CD14-positive monocyte (primary cell): ENCODE data around the gene NEUROD2. TPM values are rescaled to one million over a fixed set of nuclear protein-coding genes. Genes with fewer than 3 reads are reported as not detected.

Experiments used
- DNase-seq, 3 donors: peaks; one replicate each; pipeline ENCODE4 v3.0.0-alpha.2; 2011 to 2022
- H2AFZ ChIP-seq: 2 replicates; pipeline ENCODE4 v1.6.0; 2012; ENCODE audit warnings: mild to moderate bottlenecking, low read depth, low read length, inconsistent platforms; ENCODE audit not compliant: insufficient read depth, poor library complexity, severe bottlenecking
- H3K27ac ChIP-seq, 2 donors: 1 replicate in 1 of 2; 2 replicates in 1 of 2; pipeline ENCODE4 v1.5.1; 2012 to 2013; ENCODE audit warnings: low read length in 2 of 2, control low read depth in 1 of 2, inconsistent platforms in 1 of 2, low read depth in 1 of 2, mild to moderate bottlenecking in 1 of 2
- H3K27me3 ChIP-seq, 2 donors: one replicate each; pipeline versions ENCODE4 v1.6.0 to v1.6.1; 2011 to 2013; ENCODE audit warnings: low read length in 2 of 2; ENCODE audit not compliant: control insufficient read depth in 2 of 2, insufficient read depth in 2 of 2
- H3K36me3 ChIP-seq, 2 donors: replicated peaks in 1 of 2; 1 replicate in 1 of 2; 2 replicates in 1 of 2; pipeline versions ENCODE4 v1.5.1 to v1.6.1; 2012 to 2013; ENCODE audit warnings: low read length in 2 of 2, control low read depth in 1 of 2, inconsistent platforms in 1 of 2, mild to moderate bottlenecking in 1 of 2; ENCODE audit not compliant: insufficient read depth in 2 of 2, control insufficient read depth in 1 of 2
- H3K4me1 ChIP-seq, 2 donors: 1 replicate in 1 of 2; 2 replicates in 1 of 2; pipeline versions ENCODE4 v1.5.1 to v1.6.1; 2012 to 2013; ENCODE audit warnings: low read length in 2 of 2, control low read depth in 1 of 2, inconsistent platforms in 1 of 2, mild to moderate bottlenecking in 1 of 2, moderate library complexity in 1 of 2; ENCODE audit not compliant: insufficient read depth in 2 of 2, control insufficient read depth in 1 of 2
- H3K4me2 ChIP-seq: replicated peaks from 2 replicates; pipeline ENCODE3; 2012; ENCODE audit warnings: low read length, moderate library complexity, mild to moderate bottlenecking; ENCODE audit not compliant: poor library complexity, severe bottlenecking; ENCODE audit errors: extremely low read depth
- H3K4me3 ChIP-seq, 3 experiments: fragments of 200-600 bp in 1 of 3; sonication (generic) in 1 of 3; replicated peaks in 1 of 3; 1 replicate in 2 of 3; 2 replicates in 1 of 3; pipeline ENCODE4 v1.5.1; 2011 to 2013; ENCODE audit warnings: low read length in 3 of 3, mild to moderate bottlenecking in 3 of 3, control low read depth in 2 of 3, low read depth in 2 of 3, inconsistent platforms in 1 of 3, moderate library complexity in 1 of 3
- H3K79me2 ChIP-seq: 2 replicates; pipeline ENCODE4 v1.6.0; 2012; ENCODE audit warnings: mild to moderate bottlenecking, control low read depth, inconsistent platforms, low read length, moderate library complexity; ENCODE audit not compliant: insufficient read depth
- H3K9ac ChIP-seq: 2 replicates; pipeline ENCODE4 v1.6.0; 2017; ENCODE audit warnings: low read length, mild to moderate bottlenecking; ENCODE audit not compliant: insufficient read depth, poor library complexity, severe bottlenecking
- H3K9me3 ChIP-seq, 2 donors: replicated peaks in 1 of 2; 1 replicate in 1 of 2; 2 replicates in 1 of 2; pipeline versions ENCODE4 v1.5.1 to v1.6.1; 2012 to 2013; ENCODE audit warnings: low read length in 2 of 2, control low read depth in 1 of 2; ENCODE audit not compliant: control insufficient read depth in 1 of 2, insufficient read depth in 1 of 2
- H4K20me1 ChIP-seq: 2 replicates; pipeline ENCODE4 v1.6.0; 2012; ENCODE audit warnings: mild to moderate bottlenecking, low read length, control low read depth, moderate library complexity; ENCODE audit not compliant: insufficient read depth
- H3K27ac Mint-ChIP-seq, 7 donors: one replicate each; pipeline ENCODE4 v1.8.0; 2020; ENCODE audit warnings: mild to moderate bottlenecking in 7 of 7, mixed read lengths in 7 of 7, moderate library complexity in 6 of 7, inconsistent platforms in 2 of 7
- H3K27me3 Mint-ChIP-seq, 3 donors: one replicate each; pipeline ENCODE4 v1.8.0; 2021 to 2022; ENCODE audit warnings: low read depth in 3 of 3, mild to moderate bottlenecking in 3 of 3, mixed read lengths in 3 of 3, moderate library complexity in 3 of 3, inconsistent platforms in 1 of 3
- H3K36me3 Mint-ChIP-seq, 2 donors: one replicate each; pipeline ENCODE4 v1.8.0; 2020; ENCODE audit warnings: mixed read lengths in 2 of 2, inconsistent platforms in 1 of 2, mild to moderate bottlenecking in 1 of 2
- H3K4me1 Mint-ChIP-seq: one replicate; pipeline ENCODE4 v1.8.0; 2020; ENCODE audit warnings: mild to moderate bottlenecking, mixed read lengths
- H3K4me3 Mint-ChIP-seq, 2 donors: one replicate each; pipeline ENCODE4 v1.8.0; 2020; ENCODE audit warnings: mild to moderate bottlenecking in 2 of 2, mixed read lengths in 2 of 2, moderate library complexity in 1 of 2
- H3K9me3 Mint-ChIP-seq, 7 donors: one replicate each; pipeline ENCODE4 v1.8.0; 2020 to 2022; ENCODE audit warnings: mixed read lengths in 7 of 7, mild to moderate bottlenecking in 6 of 7, moderate library complexity in 6 of 7, inconsistent platforms in 2 of 7
- WGBS: methylation state at CpG from one replicate; pipeline ENCODE4 v1.1.5; 2013; ENCODE audit warnings: missing lambda C conversion rate; ENCODE audit not compliant: insufficient coverage; 5-methylcytosine and 5-hydroxymethylcytosine counted together
- intact Hi-C, 2 donors: fragments of 100-400 bp; cut with micrococcal nuclease; formaldehyde crosslinking; loops; one replicate each; pipeline versions ENCODE4 v1.15.0 to v1.15.1; 2023
- polyA plus RNA-seq, 3 donors: library from polyadenylated mRNA; depleted of rRNA in 1 of 3; unstranded in 2 of 3; stranded (reverse) in 1 of 3; fragments of 300-500 nt in 2 of 3; fragments of >200 nt in 1 of 3; fragmentation: Illumina TruSeq in 2 of 3; gene quantifications; 1 replicate in 2 of 3; 2 replicates in 1 of 3; pipeline ENCODE4 v1.2.3, GENCODE V29; 2012 to 2021
- TF ChIP-seq, protein P1 (sequence below): fragments of 200-600 bp; IDR thresholded peaks from one replicate; pipeline ENCODE4 v1.8.0; 2022; ENCODE audit warnings: antibody characterized with exemption, mild to moderate bottlenecking

Gene NEUROD2
- polyA plus RNA-seq, 3 donors: not detected

DNA sequence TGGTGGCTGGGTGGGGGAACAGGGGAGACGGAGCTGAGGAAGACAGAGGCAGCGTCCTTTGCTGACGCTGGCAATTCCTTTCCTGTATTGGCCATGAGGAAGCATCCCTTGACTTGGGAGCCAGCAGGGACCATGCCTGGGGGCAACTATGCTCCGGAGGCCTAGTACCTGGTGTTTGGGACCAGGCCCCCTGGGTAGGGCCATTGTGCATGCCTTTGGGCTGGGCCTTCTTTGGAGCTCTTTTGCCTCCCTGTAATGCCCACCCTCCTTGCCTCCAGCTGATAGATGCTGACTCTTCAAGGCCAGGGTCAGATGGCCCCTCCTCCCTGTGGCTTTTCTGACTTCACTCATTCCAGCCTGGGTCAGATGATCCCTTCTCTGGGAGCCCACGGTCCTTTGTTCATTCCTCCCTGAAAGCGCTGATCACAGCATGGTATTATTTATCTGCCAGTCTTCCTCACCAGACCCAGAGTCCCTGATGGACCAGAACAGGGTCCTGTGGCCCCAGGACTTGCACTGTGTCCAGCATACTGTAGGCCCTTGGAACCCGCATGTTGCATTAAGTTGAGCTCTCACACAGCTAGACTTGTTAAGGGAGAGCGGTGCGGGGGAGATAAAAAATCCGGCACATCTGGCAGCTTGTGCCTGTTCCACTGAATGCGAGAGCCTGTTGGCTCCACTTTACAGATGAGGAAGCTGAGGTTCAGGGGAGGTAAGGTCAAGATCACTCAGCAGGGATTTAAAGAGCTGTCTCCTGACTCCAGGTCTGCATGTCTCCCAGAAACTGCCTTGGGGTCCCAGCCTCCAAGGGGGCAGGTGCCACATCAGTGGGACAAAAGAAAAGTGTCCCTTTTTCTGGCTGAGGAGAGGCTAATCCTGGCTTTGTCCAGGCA is 32.1 kb upstream of the NEUROD2 start:
- no peak for DNase-seq
- Histone ChIP-seq H3K9ac (no peak overlapping the region), H3K27me3 (no peaks in the 10 kb centered on the region), H3K36me3 (peaks cover 0 to under 1% of the 10 kb centered on the region in 2 donors), H3K4me1 (peaks cover 68 to 78% of the 10 kb centered on the region in 2 donors), H3K4me3 (no peak overlapping the region), H3K9me3 (no peaks in the 10 kb centered on the region), H4K20me1 (peaks cover 71% of the 10 kb centered on the region), H3K27ac (peak overlapping the region; percentile 3 to 54), H3K79me2 (peaks cover 81% of the 10 kb centered on the region), H3K4me2 (peak overlapping the region; percentile 33), H2AFZ (no peak overlapping the region)
- peaks cover 7 to 21% of the 10 kb centered on the region in 2 donors for H3K36me3 Mint-ChIP-seq
- peak overlapping the region in 5 of 7 donors; percentile 37 to 79 (median 50) for H3K27ac Mint-ChIP-seq
- intact Hi-C loops: loop anchor here (5.0 kb wide), 3 partner anchors 47 to 112 kb away; partner anchors contain the start of genes MIEN1 (in 1 of the 2) and PGAP3 (in 1 of the 2)
- TF ChIP-seq, protein P1, sequence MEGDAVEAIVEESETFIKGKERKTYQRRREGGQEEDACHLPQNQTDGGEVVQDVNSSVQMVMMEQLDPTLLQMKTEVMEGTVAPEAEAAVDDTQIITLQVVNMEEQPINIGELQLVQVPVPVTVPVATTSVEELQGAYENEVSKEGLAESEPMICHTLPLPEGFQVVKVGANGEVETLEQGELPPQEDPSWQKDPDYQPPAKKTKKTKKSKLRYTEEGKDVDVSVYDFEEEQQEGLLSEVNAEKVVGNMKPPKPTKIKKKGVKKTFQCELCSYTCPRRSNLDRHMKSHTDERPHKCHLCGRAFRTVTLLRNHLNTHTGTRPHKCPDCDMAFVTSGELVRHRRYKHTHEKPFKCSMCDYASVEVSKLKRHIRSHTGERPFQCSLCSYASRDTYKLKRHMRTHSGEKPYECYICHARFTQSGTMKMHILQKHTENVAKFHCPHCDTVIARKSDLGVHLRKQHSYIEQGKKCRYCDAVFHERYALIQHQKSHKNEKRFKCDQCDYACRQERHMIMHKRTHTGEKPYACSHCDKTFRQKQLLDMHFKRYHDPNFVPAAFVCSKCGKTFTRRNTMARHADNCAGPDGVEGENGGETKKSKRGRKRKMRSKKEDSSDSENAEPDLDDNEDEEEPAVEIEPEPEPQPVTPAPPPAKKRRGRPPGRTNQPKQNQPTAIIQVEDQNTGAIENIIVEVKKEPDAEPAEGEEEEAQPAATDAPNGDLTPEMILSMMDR: no peak
- H3K9me3 Mint-ChIP-seq: peaks cover 0 to 1% (median 0%) of the 10 kb centered on the region in 7 donors
- peak overlapping the region in 1 of 2 donors; percentile 57 for H3K4me3 Mint-ChIP-seq
- peaks cover 0 to 8% (median 3%) of the 10 kb centered on the region in 3 donors for H3K27me3 Mint-ChIP-seq
- H3K4me1 Mint-ChIP-seq: peaks cover 78% of the 10 kb centered on the region
- WGBS: 93% methylated on average over 11 of the region's 11 CpGs

DNA sequence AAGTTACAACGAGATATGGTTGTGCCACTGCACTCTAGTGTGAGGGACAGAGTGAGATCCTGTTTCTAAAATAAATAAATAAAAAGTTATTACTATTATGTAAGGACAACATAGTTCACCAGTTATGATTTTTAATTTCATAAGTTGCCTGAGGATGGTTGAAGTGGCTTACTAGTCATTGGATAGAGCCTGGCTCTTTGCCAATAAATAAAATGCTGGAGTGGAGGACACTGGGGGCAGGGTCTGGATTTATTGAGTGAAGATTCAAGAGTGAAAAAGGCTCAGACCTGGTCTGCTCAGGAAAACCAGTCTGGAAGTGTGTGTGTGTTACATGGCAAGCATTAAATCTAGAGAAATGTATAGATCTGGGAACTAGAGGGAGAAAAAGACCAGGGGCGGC is 31.3 kb upstream of the NEUROD2 start:
- no peak overlapping the region for H3K9ac ChIP-seq
- H3K36me3 Mint-ChIP-seq: peaks cover 5 to 19% of the 10 kb centered on the region in 2 donors
- intact Hi-C loops: loop anchor here (5.0 kb wide), 3 partner anchors 48 to 113 kb away; partner anchors contain the start of genes MIEN1 (in 1 of the 2) and PGAP3 (in 1 of the 2)
- H3K36me3 ChIP-seq: no peaks in the 10 kb centered on the region
- H3K4me3 ChIP-seq: no peak overlapping the region
- TF ChIP-seq, protein P1: no peak
- H3K4me1 ChIP-seq: peaks cover 71 to 86% of the 10 kb centered on the region in 2 donors
- H3K9me3 ChIP-seq: no peaks in the 10 kb centered on the region
- H3K4me2 ChIP-seq: no peak overlapping the region
- peaks cover 0 to 1% (median 0%) of the 10 kb centered on the region in 7 donors for H3K9me3 Mint-ChIP-seq
- H3K27ac ChIP-seq: no peak overlapping the region
- no peak for DNase-seq
- peaks cover 63% of the 10 kb centered on the region for H4K20me1 ChIP-seq
- H3K79me2 ChIP-seq: peaks cover 73% of the 10 kb centered on the region
- 100% methylated on average over 1 of the region's 2 CpGs for WGBS
- H2AFZ ChIP-seq: no peak overlapping the region
- no peaks in the 10 kb centered on the region for H3K27me3 ChIP-seq
- peaks cover 0 to 8% (median 3%) of the 10 kb centered on the region in 3 donors for H3K27me3 Mint-ChIP-seq
- H3K4me3 Mint-ChIP-seq: no peak overlapping the region
- peak overlapping the region in 2 of 7 donors; percentile 37 to 79 for H3K27ac Mint-ChIP-seq
- H3K4me1 Mint-ChIP-seq: peaks cover 79% of the 10 kb centered on the region
